ENCODE data around the gene SEPTIN10.

The SEPTIN10 gene

DNA sequence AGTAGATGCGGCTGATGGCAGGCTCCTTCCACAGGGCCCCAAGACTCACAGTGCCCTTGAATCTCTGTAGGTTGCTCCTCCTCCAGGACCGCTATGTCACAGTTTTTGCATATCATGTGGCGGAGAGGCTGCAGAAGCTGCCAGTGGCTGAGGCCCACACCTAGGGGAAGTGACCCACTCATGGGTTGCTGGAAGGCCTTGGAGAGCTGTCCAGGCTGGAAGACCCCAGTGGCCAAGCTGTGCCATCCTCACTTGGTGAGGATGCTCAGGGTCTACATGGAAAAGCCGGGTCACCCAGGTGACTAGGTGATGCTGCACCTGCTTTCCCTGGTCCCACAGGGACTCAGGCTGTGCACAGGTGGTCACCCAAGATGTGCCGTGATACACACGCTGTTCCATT is 90.6 kb downstream of the SEPTIN10 start:
- no peak for DNase-seq (ENCODE audit: low spot score)

DNA sequence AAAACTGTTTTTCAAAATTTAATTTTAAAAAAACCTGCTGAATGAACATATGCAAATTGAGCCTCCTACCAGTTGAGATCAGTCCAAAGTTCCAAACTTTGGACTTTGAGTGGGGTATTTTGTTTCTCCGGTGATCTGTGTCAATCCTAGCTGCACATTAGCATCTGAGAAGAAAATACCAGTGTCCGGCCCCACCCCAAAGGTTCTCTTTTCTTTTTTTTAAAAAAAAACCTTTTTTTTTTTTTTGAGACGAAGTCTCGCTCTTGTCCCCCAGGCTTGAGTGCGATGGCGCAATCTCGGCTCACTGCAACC is 91.7 kb downstream of the SEPTIN10 start:
- no peak for DNase-seq (ENCODE audit: low spot score)

DNA sequence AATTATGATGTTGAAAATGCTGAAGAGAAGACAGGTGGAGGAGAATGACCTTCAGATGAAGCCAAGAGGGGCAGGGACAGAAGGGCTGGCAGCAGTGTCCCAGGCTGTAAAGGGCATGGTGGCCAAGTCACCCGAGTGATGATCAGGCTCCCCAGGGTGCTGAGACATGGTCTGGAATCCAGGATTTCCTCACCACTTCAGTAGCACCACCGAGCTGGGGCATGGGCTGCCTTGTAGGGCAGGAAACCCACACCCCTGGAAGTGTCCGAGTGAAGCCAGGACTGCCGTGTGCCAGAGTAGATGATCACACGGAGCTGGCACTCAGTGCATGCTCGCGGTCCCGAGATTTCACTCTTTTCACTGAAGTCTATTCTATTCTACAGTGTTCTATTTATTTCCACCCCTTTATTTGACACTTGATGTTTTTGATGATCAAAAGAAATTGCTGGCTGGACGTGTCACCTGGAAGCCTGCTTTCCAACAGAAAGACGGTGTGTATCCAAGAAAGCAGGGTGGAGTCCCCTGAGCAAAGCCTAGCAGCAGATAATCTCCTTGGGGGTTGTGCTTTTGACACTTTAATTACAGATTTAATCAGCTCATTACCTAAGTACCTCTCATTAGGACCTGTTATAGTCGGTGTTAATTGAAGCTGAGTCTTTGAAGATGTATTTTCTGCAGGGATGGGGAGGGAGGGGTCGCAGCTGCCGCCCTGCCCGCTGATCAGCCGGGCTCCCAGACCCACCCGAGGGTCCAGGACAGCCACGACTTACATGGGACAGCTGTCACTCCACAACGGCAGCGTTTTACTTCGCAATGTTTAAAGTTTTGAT is 92.3 kb downstream of the SEPTIN10 start:
- no peak for DNase-seq (ENCODE audit: low spot score)

DNA sequence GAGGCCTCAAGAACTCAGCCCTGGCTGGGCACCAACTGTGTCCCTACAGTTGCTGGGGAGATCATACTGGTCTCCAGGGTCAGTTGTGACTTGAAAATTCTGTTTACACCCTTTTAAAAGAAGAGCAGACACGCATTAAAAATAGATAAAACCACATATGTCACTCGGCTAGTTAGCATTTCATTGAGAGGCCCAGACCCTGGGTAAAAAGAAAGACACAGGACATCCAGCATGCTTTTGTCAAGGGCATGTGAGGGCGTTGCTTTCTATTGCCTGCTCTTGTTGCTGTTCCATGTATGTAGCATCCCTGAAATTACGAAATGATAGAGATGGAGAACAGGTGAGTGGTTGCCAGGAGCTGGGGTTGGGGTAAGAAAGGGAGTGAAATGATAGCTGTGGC is 94.3 kb downstream of the SEPTIN10 start:
- DNase-seq (ENCODE audit: low spot score): no peak

DNA sequence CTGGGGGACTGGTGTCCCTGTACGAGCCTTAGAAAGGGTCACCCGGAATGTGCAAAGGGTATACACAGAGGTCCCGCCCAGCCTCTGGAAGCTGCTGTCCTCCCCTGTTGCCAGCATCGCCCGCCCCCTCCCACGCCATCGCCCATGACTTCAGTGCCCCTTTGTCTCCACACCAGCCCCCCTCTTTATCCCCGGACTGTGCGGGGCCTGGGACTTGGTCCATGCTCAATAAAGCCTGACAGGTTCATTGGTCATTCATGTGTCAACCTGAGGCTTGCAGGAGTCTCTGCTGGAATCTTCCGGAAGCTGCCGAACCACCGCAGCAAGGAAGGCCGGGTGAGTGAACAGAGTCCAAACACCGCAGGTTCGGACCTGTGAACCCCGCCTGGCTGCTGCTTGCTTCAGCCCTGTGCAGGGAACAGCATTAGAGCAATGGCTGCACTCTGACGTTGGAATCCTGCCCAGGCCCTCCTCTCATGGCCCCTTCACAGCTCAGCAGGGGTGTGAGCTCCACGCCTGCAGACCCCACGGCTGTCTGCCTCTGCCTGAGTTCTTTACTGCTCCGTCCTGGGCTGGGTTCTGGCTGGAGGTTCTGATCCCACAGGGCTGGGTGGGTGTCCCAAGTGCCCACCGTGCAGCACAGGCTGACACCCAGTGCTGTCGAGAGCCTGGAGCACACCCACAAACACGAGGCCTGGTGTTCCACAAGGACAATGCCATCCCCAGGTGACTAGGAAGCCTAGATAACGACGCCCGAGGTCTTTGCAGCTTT is 96.5 kb downstream of the SEPTIN10 start:
- DNase-seq (ENCODE audit: low spot score): no peak

DNA sequence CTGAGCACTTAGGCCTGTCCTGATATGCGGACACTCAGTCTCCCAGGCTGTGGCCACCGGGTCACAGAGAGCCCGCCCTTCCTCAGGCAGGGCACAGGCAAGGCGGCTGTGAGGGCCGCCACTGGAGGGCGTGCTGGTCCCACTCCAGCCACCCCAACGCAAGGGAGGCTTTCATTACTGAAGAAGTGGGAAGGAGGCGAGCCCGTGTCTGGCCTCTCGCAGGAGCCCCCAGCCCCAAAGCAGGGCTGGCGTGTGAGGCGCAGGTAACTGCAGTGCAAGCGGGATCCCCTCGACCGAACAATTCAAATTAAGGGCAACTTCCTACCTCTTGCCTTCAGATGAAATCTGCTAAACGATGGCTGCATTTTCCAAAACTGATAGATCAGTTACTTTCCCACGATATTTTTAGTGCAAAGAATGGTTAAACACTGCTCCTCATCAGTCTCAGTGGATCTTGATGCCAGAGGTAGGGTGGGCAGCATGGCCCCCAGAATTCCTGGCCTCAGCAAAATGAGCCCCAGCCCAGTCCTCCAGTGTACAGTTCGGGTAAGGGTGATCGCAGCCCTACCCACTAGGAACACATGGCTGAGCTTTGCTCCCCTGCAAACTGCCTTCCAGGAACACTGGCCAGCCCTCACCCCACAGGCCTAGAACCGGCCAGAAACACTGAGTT is 97.2 kb downstream of the SEPTIN10 start:
- peak; percentile 69 for DNase-seq (ENCODE audit: low spot score)

DNA sequence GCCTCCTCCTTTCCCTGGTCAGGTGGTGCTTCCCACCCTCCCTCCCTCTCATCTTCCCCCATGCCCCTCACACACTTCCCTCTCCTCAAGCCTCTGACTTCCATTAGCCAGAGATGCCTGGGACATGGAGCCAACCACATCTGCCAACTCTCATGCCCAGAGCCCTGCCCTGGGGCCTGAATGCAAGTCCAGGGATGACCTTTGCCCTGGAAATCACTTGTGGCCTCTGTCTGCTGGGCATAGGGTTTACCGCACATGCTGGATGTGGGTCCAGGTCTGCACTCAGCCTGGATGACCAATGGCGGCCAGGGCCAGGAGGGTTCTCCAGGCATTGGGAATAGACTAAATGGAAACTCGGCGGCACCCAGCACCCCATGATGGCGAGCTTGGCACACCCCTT is 98.9 kb downstream of the SEPTIN10 start:
- DNase-seq (ENCODE audit: low spot score): no peak

DNA sequence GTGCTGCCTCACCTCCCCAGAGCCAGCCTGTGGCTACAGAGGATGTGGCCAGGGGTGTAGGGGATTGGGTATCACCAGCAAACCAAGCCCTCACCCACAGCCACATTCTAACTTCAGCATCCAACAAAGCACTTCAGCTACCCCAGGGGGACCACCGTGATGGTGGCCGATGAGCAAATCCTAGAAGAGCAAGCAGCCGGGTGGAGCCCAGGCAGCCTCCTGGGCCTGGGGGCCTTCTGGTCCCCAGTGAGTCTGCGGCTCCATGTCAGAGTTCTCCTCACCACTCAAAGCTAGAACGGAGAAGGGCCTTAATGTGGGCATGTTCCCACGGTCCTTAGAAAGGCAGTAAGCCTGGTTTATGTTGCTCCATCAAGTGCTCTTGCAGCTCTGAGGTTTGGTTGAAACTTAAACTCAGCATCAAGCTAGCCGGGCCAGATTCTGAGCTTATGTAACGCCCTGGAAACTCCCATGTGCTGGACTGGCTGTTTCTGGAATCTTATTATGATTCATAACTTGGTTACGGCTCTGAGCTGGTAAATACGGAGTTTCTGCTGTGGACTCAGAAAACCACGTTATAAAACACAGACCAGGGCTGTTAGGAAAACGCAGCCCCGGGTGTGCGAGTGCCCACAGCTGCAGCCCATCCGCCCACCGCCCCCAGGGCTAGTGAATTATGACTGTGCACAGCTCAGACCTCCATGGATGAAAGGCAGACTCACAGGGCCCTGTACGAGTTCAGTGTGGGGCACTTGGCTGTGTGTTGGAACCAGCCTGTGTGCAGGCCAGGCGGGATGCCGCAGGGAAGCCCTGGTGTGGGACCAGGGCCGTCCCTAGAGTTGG is 99.8 kb downstream of the SEPTIN10 start:
- peak; percentile 94 for DNase-seq (ENCODE audit: low spot score)

DNA sequence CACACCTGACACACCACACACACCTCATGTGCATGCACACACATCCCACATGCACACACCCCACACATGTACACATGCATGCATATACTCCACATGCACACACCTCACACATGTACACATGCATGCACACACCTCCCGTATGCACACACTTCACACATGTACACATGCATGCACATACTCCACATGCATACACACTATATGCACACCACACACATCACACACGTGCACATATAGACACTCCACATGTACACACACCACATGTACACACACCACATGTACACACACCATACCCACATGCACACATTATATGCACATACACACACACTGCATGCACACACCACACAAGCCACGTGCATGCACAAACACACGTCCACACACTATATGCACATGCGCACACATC is 100.5 kb downstream of the SEPTIN10 start:
- no peak for DNase-seq (ENCODE audit: low spot score)

DNA sequence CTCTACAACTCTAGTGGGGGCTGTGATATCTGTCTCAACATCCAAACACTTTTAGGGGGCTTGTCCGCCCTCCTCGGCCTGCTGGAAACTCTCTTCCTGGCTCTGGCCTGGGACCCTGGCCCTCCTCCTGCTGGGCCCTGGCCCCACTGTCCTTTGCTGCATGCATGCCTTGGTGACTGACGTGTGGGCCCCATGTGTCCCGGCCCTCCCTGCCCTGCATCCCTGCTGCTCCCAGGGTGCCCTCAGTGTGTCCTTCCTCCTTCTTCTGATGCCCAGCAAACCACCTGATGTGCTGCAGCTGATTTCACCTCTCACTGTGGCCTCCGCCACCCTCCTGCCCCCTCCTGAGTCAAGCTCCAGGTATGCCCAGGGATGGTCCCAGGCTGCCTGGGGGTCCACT is 101.7 kb downstream of the SEPTIN10 start:
- no peak for DNase-seq (ENCODE audit: low spot score)

DNA sequence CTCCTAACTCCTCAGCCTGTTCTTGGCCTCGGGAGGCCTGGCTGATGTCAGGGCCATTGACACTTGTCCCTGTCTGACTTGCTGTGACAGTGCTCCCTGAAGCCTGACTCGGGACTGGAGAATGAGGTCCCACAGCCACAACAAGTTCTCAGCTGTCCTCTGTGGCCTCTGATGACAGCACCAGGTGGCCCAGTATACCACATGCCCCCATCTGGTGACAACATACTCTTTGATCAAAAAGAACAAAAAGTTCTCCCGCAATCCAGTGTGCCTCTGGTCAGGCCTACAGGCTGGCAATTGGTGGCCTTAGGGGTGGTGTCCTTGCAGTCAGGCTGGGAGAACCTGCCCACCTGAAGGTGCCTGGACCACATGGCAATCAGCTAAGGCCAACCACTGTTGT is 102.6 kb downstream of the SEPTIN10 start:
- DNase-seq (ENCODE audit: low spot score): no peak

DNA sequence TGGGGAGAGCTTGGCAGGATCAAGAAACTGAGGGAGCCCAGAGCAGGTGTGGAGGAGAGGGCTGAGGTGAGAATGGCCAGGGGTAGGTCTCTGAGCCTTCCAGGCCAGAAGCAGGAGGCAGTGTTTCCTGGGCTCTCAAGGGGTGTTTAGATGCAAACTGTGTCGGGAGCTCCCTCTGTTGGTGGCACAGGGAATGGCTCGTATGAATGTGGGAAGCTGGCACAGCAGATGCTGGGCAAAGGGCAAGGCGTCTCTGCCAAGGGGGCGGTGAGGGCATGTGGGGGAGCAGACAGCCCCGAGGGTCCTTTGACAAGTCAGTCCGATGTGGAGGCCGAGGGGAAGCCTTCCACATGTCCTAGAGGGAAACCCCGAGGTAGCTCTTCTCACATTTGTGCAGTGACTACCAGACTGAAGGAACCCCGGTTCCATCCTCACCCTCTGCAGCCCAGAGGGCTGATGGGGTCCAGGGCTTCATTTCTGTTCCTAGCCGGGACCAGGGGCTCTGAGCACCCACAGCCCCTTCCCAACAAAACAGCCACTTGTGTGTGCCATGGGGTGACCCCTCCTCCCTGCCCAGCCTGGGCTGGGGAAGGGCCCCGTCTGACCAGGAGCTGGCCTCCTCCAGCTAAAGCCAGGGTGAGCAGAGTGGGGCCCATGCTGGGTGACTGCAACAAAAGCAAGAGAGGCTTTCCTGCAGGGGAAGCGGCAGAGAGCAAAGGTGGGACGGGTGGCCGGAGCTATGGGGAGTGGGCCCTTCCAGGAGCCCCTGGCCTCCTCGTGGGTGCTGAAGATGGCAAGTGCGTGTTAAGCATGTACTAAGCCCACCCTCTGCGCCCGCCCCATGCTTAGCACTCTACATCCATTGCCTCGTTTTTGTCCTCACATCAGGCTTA is 103.4 kb downstream of the SEPTIN10 start:
- peak; percentile 89 for DNase-seq (ENCODE audit: low spot score)

DNA sequence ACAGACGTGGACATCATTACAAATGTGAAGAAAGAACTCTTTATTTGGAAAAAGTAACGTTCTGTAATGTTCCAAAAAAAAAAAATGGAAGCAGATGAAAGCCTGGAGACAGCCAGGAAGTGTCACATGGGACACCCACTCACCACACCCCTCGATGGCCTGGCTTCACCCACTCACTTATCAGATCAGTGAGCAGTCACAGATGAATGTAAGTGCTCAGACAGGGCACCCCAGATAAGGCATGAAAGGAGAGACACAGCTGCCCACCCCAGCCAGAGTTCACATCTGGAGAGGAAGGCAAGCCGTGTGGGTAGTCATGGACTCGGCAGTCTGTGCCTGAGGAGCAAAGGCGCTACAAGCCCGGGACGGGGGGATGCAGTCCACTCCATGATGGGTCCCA is 105.2 kb downstream of the SEPTIN10 start:
- DNase-seq (ENCODE audit: low spot score): no peak

DNA sequence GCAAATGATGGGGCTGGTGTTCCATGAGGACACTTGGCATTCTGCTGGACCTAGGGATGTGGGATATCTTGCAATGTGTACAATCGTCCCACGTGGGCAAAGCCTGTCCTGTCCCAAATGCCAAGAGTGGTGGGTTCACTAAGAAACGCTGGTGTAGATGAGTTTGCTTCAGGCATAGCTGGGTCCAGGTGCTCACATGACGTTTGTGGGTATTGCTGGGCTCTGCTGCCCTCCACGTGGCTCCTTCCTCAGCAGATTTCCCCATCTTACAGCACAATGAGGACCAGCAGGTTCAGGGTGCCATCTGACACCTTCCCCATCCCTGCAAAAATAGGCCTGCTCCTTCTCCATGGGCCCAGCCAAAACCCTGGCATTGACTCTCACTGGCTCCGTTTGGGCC is 105.9 kb downstream of the SEPTIN10 start:
- no peak for DNase-seq (ENCODE audit: low spot score)

DNA sequence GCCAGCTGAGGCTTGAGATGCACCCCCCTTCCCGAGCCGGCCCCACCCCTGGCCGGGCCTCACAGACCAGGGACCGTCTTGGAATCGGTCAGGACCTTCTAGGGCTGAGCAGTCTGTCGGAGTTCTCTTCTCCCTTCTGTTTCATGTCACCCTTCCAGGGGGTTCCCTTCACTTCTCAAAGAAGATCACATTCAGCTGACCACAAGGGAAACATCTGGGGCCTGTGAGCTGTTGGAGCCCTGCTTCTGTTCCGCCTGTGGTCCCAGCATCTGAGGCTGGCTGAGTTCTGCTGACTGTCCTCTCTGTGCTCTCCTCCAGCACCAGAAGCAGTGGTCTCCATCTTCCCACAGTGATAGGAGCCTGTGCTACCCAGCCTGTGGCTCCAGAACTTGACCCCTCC is 106.5 kb downstream of the SEPTIN10 start:
- DNase-seq (ENCODE audit: low spot score): no peak

DNA sequence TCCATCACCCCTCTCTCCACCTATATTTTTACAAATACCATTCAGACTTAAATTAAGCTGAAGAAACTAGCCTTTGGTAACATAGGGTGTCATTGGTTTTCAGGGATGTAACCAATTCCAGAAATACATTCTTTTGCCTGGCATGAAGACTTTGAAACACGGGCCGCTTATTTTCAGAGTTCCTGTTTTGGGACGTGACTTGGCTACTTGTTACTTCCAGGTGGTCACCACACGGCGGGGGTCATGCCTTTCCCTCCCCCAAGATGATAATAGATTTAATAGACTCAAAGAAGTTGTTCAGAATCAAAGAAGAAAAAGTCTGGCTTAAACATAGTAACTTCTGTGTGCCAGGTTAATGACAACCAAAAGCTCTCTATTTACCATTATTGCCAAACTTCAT is 110.6 kb downstream of the SEPTIN10 start:
- no peak for DNase-seq (ENCODE audit: low spot score)

DNA sequence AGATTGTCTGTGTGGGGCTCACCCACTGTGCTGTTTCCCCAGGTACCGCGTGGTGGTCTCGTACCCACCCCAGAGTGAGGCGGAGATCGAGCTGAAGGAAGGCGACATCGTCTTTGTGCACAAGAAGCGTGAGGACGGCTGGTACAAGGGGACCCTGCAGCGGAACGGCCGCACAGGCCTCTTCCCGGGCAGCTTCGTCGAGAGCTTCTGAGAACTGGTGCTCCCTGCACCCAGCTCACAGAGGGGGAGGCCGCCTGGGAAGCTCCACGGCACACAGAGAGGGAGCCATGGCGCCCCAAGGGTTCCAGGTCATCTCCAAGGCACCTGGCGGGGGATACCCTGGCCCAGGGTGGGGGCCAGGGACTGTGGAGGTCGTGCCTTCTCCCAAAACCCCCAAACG is 112.3 kb downstream of the SEPTIN10 start:
- no peak for DNase-seq (ENCODE audit: low spot score)

DNA sequence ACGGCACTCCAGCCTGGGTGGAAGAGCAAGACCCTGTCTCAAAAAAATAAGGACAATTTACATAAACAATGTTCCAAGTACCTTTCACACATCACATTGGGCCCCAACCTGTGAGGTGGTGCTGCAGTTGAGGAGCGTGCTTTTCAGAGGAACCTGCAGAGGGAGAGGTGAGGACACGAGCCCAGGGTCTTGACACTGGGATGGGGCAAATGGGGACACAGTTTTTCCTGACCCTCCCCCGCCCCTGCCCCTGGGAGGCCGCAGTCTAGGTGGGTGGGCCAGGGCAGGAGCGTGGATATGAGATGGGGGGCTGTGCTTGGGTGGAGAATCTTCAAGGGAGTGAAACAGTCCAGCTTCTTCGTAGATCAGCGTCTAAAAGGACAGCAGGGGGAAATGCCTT is 112.9 kb downstream of the SEPTIN10 start:
- no peak for DNase-seq (ENCODE audit: low spot score)

DNA sequence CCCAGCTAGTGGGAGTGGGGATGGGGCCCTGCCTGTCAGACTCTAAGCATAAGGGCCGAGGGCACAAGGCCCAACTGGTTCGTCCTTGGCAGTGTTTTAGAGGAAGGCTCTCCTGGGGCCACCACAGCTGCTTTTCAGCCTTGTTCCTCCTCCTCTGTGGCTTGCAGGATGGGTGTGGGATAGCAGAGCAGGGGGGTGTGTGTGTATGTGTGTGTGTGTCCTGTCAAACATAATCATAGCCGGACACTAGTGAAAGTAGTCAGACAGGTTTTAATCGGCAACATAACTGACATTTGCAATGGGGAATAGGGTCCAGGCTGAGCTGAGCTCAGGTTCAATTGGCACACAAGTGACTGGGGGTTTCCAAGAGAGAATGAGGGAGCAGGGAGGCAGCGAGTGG is 114.2 kb downstream of the SEPTIN10 start:
- no peak for DNase-seq (ENCODE audit: low spot score)

DNA sequence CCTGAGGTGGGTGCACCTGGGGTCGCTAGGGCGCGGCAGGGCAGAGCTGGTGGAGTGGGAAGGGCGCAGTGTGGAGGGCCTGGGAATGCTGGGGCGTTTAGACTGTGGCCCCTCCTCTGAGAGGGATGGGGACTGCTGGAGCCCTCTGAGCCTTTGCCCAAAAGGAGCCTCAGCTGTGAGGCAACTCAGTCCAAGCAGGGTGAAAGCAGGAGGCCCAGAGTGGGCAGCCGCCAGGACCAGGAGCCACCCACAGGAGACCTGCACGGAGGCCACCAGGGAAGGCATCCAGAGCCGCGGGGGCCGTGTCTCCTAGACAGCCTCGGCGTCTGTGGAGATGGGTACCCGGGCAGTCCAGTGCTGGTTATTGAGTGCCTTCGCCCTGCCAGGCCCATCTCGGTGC is 114.9 kb downstream of the SEPTIN10 start:
- no peak for DNase-seq (ENCODE audit: low spot score)

Data from AG20443 (cell line).